Adrenal gland (tissue), 5 donors: Measurements from ENCODE around the gene EPS8L2.

Source experiments
- POLR2A ChIP-seq, 2 donors: fragments of 450-650 bp; IDR thresholded peaks; one replicate each; pipeline ENCODE4 v1.6.1; 2017; ENCODE audit warnings: antibody characterized with exemption in 2 of 2, mild to moderate bottlenecking in 2 of 2, moderate library complexity in 1 of 2
- TF ChIP-seq, protein P1 (sequence below), 6 experiments: fragments of 450-650 bp in 4 of 6; fragments of 200-600 bp in 2 of 6; sonication (generic) in 1 of 6; IDR thresholded peaks; 1 replicate in 5 of 6; 2 replicates in 1 of 6; pipeline versions ENCODE4 v1.5.1 to v1.8.0; 2016 to 2021; ENCODE audit warnings: antibody characterized with exemption in 6 of 6, mild to moderate bottlenecking in 2 of 6, moderate library complexity in 1 of 6
- donor health status: DM: no; HTN: no; CAD: no.

DNA sequence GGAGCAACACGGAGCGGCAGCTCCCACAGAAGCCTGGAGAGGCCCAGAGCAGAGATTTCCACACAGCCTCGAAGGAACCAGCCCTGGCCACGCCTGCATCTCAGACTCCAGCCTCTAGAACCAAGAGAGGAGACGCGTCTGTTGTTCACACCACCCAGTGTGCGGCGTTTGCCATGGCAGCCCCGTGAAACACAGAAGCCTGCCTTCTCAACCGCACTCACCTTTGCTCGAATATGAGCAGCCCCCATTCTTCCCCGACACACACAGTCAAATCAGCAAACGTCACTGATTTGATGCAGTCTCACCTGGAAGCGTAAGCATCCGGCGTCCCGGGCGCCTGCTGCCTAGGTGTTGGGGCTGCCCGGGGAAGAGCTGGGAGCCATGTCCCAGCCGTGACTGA lies 27.0 kb downstream of the EPS8L2 start:
- TF ChIP-seq, protein P1, sequence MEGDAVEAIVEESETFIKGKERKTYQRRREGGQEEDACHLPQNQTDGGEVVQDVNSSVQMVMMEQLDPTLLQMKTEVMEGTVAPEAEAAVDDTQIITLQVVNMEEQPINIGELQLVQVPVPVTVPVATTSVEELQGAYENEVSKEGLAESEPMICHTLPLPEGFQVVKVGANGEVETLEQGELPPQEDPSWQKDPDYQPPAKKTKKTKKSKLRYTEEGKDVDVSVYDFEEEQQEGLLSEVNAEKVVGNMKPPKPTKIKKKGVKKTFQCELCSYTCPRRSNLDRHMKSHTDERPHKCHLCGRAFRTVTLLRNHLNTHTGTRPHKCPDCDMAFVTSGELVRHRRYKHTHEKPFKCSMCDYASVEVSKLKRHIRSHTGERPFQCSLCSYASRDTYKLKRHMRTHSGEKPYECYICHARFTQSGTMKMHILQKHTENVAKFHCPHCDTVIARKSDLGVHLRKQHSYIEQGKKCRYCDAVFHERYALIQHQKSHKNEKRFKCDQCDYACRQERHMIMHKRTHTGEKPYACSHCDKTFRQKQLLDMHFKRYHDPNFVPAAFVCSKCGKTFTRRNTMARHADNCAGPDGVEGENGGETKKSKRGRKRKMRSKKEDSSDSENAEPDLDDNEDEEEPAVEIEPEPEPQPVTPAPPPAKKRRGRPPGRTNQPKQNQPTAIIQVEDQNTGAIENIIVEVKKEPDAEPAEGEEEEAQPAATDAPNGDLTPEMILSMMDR (IDR thresholded peaks at IDR 0.05) = no peak
- no peak for TF ChIP-seq POLR2A (IDR thresholded peaks at IDR 0.05)
